TTC549 (cell line): ENCODE results near the gene RBM22.
"Not testable (repeated sequence)": the region's sequence is repeated elsewhere in the genome, so short reads cannot be mapped to it uniquely, and the experiment has no call there.

Source experiments
- FAIRE-seq: peaks from 2 replicates; lab custom pipeline; 2012; peaks lifted over from hg19 to GRCh38; lab: Jason Lieb, UNC

The RBM22 gene

DNA sequence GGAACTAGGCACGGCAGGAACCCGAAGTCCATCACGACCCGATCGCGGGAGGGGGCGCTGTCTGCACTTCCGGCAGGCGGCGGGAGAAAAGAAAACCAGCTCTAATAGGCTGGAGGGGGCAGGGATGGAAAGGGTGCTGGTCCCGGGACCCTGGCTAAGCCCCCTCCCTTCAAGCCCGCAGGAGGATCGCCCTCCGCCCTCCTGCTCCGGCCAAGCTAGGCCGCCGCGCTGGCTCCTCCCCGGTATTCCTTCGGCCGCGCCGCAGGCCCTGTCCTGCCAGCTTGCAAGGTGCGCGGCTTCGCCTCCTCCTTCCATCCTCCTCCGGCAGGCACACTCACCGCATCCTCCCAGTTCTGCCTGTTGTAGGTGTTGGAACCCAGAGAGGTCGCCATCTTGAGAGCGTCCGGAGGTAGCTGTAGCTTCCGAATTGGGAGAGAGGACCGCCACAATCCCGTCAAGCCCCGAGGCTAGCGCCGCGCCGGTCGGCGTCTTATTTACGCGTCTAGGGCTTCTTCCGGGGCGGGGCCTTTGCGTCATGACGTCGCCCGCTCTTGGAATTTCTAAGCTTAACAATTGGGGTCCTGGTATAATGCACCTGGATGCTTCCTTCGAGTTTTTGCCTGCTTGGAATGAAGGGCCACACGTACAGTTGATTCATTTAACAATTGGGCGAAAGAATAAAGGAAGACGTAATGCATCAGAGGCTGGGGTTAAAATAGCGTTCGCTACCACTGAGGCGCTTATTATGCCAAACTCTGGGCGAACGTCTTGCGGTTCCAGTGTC, at the start of gene RBM22:
RBM22 (minus strand) TSS at position 469 of the 784 bp plus-strand sequence; CDS start at position 392, 77 bp downstream.
- peak; percentile 59 for FAIRE-seq

DNA sequence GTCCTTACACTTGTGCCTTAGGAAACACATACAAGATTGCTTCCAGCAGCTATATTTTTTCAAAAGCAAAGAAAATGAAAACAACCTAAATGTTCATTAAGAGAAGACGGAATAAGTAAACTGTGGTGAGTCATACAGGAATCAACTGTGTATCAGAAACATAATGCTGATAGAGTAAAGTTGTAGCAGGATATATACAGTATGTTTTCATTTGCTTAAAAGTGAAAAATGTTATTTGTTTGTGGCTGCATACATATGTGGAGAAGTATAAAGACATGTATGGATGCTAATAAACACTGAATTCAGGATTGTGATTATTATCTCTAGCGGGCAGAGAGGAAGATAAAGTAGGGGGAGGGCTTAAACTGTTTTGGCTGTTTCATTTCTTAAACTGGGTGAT, 49.6 kb upstream of the RBM22 start:
- FAIRE-seq: no peak

DNA sequence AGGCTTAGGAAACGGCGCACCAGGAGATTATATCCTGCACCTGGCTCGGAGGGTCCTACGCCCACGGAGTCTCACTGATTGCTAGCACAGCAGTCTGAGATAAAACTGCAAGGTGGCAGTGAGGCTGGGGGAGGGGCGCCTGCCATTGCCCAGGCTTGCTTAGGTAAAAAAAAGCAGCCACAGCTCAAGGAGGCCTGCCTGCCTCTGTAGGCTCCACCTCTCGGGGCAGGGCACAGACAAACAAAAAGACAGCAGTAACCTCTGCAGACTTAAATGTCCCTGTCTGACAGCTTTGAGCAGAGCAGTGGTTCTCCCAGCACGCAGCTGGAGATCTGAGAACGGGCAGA, 42.3 kb upstream of the RBM22 start:
- not testable (repeated sequence) for FAIRE-seq

DNA sequence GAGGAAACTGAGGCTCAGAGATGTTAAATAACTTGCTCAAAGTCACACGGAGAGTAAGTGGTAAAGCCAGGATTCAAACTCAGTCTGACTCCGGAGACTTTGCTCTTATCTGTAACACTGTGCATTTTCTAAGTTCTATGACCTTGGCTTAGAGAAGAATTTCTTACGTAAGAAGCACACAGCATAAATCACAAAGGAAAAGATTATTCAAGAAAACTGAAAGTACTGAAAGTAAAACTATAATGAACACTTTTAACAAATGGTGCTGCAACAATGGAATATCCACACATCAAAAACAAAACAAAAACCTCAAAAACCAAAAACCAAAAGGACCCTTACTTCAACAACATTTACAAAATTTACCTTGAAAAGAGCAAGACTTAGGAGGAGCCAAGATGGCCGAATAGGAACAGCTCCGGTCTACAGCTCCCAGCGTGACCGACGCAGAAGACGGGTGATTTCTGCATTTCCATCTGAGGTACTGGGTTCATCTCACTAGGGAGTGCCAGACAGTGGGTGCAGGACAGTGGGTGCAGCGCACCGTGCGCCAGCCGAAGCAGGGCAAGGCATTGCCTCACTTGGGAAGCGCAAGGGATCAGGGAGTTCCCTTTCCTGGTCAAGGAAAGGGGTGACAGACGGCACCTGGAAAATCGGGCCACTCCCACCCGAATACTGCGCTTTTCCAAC, 41.7 kb upstream of the RBM22 start:
- FAIRE-seq: not testable (repeated sequence)

DNA sequence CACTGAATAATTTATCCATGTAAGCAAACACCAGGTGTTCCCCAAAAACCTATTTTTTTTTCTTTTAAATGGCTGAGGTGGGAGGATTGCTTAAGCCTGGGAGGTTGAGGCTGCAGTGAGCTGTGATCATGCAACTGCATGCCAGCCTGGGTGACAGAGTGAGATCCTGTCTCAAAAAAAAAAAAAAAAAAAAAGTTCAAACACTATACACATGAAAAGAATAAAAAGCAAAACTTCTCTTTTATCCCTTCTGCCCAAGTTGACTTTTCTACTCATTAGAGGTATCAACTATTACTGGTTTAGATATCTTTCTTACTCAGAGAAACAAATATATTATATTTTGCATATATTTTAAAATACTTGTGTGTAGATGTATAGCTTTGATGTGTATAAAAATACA, 40.1 kb upstream of the RBM22 start:
- no peak for FAIRE-seq

DNA sequence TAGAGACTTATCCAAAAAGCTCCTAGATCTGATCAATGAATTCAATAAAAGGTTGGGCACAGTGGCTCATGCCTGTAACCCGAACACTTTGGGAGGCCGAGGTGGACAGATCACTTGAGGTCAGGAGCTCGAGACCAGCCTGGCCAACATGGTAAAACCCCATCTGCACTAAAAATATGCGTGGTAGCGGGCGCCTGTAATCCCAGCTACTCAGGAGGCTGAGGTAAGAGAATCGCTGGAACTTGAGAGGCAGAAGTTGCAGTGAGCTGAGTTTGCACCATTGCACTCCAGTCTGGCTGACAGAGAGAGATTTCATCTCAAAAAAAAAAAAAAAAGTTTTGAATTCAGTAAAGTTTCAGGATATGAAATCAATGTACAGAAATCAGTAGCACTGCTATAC, 38.0 kb upstream of the RBM22 start:
- FAIRE-seq: no peak

DNA sequence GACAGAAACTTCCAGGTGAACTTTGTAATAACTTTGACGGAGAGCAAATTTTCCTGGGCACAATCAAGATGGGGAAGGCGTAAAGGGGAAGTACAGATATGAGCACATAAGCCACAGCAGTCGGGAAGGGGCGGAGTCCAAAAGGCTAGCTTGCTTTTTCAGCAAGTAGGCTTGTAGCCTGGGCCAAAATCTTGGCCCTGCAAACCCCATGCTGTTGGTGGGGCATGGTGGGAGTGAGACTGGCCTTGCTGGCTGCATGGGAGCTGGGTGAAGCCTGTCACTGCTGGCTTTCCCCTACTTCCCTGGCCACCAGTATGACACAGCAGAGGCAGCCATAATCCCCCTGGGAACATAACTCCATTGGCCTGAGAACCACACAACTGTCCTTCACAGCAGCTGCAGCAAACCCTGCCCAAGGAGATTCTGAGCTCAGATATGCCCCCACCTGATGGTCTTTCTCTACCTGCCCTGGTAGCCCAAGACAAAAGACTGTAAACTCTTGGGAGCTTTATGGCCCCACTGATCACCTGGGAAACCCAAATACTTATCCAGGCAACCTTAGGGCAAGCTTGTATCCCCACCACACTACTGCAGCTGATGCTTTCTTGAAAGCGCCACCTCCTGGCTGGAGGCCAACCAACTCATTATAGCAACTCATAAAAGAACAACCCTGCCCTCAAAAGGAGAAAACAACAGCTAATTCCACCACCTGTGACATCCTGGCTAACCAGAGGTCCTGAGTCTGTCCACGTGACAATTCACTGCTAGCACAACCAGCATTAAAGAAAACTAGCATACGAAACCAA, 33.9 kb upstream of the RBM22 start:
- no peak for FAIRE-seq

DNA sequence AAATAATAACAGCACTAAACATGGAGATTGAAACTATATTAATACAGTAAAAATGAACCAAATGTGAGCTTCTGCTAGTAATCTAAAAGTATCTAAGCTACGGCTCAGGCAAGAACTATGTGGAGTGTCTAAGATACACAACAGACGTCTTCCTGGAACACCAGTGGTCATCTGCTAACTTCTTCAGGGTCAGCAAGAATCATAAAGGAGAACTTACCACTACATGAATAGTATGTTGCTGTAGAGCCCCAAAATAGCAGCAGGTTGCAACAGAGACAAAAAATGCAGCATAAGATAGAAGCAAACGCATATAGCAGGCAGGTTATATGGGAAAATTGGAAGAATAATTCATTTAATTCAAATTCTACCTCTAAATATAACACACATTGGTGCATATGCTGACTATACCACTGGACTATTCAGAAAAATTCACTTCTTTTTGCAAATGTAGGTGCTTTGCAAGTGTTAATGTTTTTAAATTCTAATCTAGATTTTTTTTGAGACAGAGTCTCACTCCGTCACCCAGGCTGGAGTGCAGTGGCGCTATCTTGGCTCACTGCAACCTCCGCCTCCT, 30.9 kb upstream of the RBM22 start:
- no peak for FAIRE-seq

DNA sequence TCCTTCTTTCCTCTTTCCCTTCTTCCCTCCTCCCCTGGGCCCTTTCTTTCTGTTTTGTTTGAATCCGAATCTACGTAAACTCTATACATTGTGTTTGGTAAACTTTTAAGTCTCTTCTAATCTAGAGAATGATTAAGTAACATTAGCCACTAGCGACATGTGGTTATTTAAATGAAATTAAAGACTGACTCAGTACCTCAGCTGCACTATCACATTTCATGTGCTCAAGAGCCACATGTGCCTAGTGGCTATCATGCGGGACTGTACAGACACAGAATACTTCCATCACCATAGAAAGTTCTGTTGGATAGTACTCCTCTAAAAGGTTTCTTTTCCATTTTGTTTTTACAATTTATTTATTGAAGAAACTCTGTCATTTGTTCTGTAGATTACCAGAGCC, 29.0 kb upstream of the RBM22 start:
- FAIRE-seq: no peak

DNA sequence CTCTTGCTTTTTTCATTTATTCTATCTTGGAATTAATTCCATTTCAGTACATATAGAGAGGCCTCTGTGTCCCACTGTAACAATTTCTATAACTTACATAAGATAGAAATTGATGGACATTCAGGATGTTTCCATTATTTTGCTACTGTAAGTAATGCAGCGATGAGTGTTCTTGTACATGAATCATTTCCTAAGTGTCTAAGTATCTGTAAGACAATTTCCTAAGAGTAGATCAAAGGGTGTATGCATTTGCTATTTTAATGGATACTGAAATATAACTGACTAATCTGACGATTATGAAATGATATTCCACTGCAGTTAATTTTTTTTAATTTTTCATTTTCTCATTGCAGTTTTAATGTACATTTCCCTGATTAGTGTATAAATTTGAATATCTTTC, 23.0 kb upstream of the RBM22 start:
- FAIRE-seq: no peak

DNA sequence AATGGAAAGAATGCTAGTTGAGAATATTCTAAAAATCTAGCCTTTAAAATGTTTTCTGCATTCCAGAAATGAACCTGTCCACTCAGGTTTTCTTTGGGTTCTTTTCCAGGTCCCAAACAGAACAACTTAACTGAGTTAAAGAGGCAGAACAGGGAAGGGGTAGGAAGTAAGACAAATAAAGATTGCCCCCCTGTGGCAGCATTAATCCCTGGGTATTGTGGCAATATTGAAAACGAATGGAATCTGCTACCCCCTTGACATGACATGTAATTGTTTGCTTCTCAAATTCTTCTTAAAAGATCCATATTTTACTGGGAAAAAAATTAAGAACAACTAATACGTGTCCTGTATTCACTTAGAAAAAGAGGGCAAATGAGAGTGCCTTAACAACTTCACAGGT, 9.3 kb upstream of the RBM22 start:
- FAIRE-seq: no peak

DNA sequence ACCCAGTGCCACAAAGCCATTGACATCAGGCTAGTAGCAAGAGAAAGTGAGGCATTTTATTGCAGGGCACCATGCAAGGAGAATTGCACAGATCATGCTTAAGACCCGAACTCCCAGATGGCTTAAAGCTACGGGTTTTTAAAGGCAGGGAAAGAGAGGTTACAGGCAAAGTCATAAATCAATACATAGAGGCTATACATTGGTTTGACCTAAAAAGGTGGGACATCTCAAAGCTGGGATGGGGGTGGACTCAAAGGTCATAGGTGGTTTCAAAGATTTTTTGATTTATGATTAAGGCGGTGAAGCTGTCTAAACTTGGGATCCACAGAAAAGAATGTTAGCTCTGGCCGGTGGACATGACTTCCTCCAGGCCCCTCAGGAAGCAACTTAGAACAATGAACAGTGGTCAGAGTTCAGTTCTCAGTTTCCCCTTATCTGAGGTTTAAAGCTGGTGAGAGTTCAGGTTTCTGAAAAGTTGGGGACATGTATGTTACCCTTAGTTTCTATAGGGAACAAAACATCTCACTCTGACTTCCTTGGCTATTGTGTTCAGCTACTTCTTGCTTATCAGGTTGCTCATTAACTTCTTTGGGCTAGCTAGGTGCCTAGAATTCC, 6.0 kb upstream of the RBM22 start:
- FAIRE-seq: no peak

DNA sequence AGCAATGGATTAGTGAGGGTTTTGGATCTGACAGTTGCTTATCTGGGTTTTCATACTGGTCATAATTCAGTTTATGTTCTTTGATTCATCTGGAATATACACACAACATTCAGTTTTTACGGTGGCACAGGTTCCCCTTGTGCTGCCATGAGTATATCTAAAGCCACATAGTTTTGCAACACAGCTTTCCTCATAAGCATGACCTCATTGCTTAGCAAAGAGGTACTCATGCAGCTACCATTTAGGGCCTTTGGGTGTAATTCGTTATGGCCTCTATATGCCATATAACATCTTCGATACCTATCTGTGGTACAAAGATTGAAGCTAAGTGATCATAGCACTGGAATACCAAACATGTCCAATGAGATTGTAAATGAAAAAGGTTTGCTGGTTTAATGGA, 2.9 kb upstream of the RBM22 start:
- no peak for FAIRE-seq

DNA sequence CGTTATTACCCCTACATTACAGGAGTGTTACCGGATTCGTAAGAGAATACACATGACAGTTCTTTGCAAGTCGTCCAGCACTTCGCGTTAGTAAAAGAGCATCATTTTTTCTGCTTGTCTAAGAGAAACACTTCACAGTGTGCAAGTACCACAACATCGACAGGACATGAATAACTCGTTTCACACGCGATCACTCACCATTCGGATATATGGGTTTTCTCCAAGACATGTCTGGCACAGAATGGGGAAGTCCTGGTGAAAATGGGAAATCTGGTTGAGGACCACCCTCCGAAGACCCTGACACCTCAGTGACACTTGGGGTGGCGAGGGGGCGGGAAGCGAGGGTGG, 642 bp downstream of the RBM22 start:
- FAIRE-seq: no peak

DNA sequence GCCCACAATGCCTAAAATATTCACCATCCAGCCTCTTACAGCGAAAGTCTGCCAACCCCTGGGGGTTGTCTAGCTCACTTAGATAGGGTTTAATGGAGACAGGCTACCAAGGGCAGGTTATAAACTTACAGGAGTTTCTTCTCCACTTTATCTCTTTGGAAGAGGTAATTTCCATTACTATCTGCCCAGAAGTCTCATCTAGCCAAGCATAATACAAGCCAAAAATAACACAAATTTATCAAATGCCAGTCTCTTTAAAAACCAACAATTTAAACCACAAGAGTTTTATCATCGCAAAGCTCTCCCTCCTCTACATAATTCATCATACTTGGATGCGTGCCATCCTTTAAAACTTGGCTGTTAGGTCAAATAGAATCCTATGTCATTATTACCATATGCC, 6.2 kb downstream of the RBM22 start:
- no peak for FAIRE-seq

DNA sequence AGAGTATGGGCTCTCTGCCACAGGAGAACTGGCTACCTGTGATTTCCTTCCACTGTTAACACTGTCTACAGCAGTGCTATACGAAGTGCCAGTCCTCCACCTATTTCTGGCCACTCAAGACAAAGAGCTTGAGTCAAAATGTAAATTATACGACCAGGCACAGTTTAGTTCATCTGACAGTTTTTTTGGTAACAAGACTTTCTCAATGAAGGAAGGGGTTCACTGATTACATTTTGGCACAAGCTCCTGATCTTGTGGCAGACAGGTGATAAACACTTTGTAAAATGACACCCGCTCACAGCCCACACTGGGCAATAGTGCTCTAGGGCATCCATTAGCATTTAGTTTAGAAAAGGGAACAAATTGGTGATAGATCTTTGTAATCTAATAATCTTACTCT, 8.6 kb downstream of the RBM22 start:
- no peak for FAIRE-seq

DNA sequence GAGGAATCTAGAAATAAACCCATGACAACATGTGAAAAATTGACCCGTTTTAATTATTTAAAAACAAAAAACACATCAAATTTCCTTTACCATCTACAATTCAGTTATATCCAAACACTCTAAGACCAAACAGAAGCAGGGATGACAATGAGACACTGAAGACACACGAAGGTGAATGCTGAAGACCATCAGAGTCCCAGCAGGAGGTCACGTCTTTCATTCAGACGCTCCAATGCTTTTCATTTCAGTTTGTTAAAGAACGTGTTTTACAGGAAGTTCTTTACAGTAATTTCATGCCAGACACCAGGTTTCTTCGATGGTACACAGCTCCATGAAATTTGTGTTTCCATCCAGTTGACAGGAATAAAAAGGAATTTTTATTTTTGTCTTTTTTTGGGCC, 10.1 kb downstream of the RBM22 start:
- no peak for FAIRE-seq

DNA sequence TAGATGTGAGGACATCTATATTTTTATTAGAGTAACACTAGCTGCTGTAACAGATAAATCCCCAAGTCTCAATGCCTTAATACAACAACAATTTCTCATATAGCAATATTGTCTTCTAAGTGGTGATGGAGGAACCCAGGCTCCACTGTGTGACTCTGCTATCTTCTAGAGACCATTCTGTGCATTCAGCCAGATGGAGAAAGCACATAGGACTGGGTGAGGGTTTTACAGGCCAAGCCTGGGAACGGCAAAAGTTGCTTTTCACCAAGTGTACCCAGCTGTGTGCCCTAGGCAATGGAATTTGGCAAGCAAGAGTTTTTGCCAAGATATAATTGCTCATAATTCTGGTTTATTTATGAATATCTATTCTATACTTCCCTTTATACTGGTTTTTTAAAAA, 11.7 kb downstream of the RBM22 start:
- FAIRE-seq: no peak

DNA sequence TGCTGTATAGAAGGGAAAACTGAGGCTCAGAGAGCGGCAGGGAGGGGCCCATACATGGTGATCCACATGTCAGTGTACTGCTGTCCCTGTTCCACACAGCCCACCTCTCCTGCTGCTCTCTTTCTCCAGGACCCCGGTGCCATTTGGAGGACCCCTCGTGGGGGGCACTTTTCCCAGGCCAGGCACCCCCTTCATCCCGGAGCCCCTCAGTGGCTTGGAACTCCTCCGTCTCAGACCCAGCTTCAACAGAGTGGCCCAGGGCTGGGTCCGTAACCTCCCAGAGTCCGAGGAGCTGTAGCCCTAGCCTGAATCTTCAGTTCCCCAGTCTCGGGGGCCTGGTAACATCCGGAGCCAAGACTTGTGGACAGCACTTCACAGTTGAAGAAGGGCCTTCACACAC, 24.3 kb downstream of the RBM22 start:
- no peak for FAIRE-seq

DNA sequence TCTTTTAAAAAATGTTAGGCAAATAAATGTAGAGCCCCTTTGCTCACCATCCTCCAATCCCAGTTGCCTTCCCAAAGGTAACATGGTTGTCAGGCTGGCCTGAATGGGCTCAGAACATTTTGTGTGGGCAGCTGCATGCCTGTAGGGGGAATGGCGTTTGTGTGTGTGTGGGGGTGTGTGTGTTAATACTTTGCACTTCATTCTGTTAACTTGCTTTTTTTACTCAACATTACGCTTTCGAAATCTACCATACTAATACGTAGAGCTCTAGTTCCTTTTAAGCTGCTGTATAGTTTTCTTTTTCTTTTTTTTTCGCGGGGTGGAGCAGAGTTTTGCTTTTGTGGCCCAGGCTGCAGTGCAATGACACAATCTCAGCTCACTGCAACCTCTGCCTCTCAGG, 25.8 kb downstream of the RBM22 start:
- FAIRE-seq: no peak

DNA sequence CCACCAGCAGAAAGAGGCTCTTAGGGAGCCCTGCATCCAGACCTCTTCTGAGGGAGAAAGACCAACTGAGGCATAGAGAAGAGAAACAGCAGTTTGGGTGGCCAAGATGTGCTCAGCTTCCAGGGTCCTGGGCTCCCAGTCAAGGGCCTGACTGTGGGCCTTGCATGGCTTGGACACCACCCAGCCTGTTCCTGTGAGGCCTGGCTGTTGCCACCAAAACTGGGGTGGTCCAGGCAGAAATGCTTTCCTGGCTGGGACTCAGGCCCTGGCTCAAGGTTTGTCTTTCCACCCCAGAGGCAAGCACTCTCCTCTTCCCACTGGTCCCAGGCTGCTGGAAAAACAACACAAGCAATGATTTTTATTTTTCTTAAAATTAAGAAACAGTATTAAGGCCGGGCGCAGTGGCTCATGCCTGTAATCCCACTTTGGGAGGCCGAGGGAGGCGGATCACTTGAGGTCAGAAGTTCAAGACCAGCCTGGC, 26.5 kb downstream of the RBM22 start:
- FAIRE-seq: no peak

DNA sequence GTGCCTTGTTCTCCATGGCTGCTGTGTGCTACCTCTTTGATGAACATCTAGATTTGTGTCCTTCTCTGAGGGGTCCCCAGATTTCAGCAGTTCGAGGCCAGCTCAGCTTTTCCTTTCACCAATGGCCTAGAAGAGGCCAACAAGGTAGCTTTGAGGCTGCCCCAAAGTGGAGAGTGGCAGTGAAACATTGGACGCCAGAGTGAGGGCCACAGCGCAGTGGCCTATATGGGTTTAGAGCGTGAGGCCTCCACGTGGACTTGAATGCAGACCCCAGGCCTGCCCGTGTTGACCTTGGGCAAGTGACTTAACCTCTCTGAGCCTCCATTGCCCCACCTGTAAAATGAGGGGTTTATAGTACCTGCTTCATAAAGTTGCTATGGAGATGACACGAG, 28.0 kb downstream of the RBM22 start:
- FAIRE-seq: no peak
